Upper lobe of left lung (tissue), 4 donors: Measurements from ENCODE around the gene RASGRF2.

Experiments
- CTCF ChIP-seq, 6 experiments: fragments of 450-650 bp in 4 of 6; fragments of 200-600 bp in 2 of 6; sonication (generic) in 2 of 6; IDR thresholded peaks; one replicate each; pipeline ENCODE4 v1.5.1; 2016 to 2019; ENCODE audit warnings: antibody characterized with exemption in 6 of 6
- EP300 ChIP-seq, 4 donors: sonication (generic); formaldehyde crosslinking; IDR thresholded peaks; one replicate each; pipeline ENCODE4 v1.5.1; 2017; ENCODE audit warnings: antibody characterized with exemption in 4 of 4, control low read depth in 2 of 4
- POLR2A ChIP-seq, 4 donors: fragments of 450-650 bp; IDR thresholded peaks; one replicate each; pipeline ENCODE4 v1.5.1; 2016 to 2017; ENCODE audit warnings: antibody characterized with exemption in 4 of 4, mild to moderate bottlenecking in 2 of 4
- POLR2AphosphoS5 ChIP-seq, 2 donors: sonication (generic); formaldehyde crosslinking; IDR thresholded peaks; one replicate each; pipeline ENCODE4 v1.5.1; 2017; ENCODE audit warnings: antibody characterized with exemption in 2 of 2

DNA sequence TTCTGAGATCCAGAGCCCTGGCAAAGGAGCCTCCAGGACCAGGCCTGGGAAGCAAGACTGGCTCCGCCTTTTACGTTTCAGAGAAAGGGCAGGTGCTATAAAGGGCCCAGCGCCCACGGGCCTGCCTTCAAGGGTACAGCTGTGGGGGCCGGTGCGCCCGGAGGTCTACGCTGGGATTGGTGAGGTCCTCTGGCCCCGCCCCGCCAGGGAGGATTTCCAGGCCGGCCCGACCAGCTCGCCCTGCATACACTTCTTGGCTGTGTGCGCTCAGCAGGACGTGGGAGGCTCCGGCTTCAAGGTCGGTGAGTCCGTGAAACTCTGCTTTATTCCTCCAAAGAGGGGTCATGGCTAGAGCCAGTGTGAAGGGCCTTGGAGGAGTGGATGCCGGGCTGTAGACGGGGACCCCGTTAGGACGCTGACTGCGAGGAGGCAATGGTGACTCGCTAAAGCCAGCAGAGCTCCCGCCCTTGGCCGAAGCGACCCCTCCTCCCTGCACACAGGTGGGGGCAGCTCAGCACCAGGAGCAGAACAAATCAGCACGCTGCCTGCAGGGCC, 273.0 kb downstream of the RASGRF2 start, which contains the start of gene CKMT2:
- no peak for TF ChIP-seq CTCF (IDR thresholded peaks at IDR 0.05)
- TF ChIP-seq POLR2A (IDR thresholded peaks at IDR 0.05), result peak in 1 of 4 donors; percentile 39
- TF ChIP-seq POLR2AphosphoS5 (IDR thresholded peaks at IDR 0.05), result peak in 1 of 2 donors; percentile 22
- no peak for TF ChIP-seq EP300 (IDR thresholded peaks at IDR 0.05)
